SK-MEL-5 (cell line): ENCODE results near the gene VMP1. TPM values are rescaled to one million over a fixed set of nuclear protein-coding genes. Genes with fewer than 3 reads are reported as not detected.
A peak's percentile ranks its signal among the peaks of the same experiment; 100 is the strongest.
"Not testable (repeated sequence)": the region's sequence is repeated elsewhere in the genome, so short reads cannot be mapped to it uniquely, and the experiment has no call there.

ENCODE experiments used
- DNase-seq: peaks from one replicate; pipeline ENCODE4 v3.0.0-alpha.2; 2016; ENCODE audit warnings: low read depth, low spot score
- in situ Hi-C: cut with HindIII; loops from 2 replicates; pipeline ENCODE4 v1.10.0; 2016; ENCODE audit warnings: low sequenced_read_pairs, high pct_unique_total_duplicates, low pct_unique_long_range_greater_than_20kb
- total RNA-seq: library from RNA; depleted of rRNA; stranded (reverse); fragments of >200 nt; shearing (Covaris generic); gene quantifications from 2 replicates; pipeline ENCODE4 v1.2.3, GENCODE V29; 2014

VMP1 gene
- total RNA-seq, 1 experiment from 2014 or later = 568 TPM

GRCh38 chr17:59743842-59744241 lies 36.4 kb downstream of the VMP1 start:
- no peak for DNase-seq
- in situ Hi-C loops = loop anchor here (10.0 to 25.0 kb wide), 2 partner anchors 131 to 293 kb away; no protein-coding TSS in a partner anchor

- in situ Hi-C loops = loop anchor here (10.0 to 25.0 kb wide), 2 partner anchors 130 to 292 kb away; no protein-coding TSS in a partner anchor
- DNase-seq = no peak
Measured at GRCh38 chr17:59745040-59745439, 37.6 kb downstream of the VMP1 start.

- in situ Hi-C loops = loop anchor here (10.0 to 25.0 kb wide), 2 partner anchors 128 to 290 kb away; no protein-coding TSS in a partner anchor
- peak; percentile 84 for DNase-seq
Measured at GRCh38 chr17:59746849-59747445, 39.5 kb downstream of the VMP1 start.

GRCh38 chr17:59748591-59748990 lies 41.1 kb downstream of the VMP1 start:
- DNase-seq = no peak
- in situ Hi-C loops = loop anchor here (10.0 to 25.0 kb wide), 2 partner anchors 126 to 289 kb away; no protein-coding TSS in a partner anchor

DNA sequence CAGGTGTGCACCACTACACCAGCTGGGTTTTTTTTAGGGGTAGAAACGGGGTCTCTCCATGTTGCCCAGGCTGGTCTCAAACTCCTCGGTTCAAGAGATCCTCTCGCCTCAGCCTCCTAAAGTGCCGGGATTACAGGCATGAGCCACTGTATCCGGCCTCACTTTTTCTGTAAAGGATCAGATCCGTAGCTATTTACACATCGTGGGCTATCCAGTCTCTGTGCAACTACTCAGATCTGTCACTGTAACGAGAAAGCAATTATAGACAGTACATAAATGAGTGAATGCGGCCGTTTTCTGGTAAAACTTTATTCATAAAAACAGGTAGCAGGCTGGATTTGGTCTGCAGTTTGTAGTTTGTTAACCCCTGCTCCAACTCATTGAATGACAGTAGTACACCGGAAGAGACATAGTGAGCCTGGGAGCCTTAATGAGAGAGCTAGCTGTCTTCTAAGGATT lies 44.5 kb downstream of the VMP1 start:
- DNase-seq = no peak
- in situ Hi-C loops = no loop called here

GRCh38 chr17:59752446-59752845 lies 45.0 kb downstream of the VMP1 start:
- DNase-seq = no peak

GRCh38 chr17:59752922-59753321 lies 45.5 kb downstream of the VMP1 start:
- in situ Hi-C loops = no loop called here
- DNase-seq = no peak

More at GRCh38 chr17:59752446-59752845, 45.0 kb downstream of the VMP1 start:
- in situ Hi-C loops = no loop called here

- DNase-seq = peak; percentile 97
- in situ Hi-C loops = no loop called here
Measured at GRCh38 chr17:59753522-59754467, 46.3 kb downstream of the VMP1 start.

DNA sequence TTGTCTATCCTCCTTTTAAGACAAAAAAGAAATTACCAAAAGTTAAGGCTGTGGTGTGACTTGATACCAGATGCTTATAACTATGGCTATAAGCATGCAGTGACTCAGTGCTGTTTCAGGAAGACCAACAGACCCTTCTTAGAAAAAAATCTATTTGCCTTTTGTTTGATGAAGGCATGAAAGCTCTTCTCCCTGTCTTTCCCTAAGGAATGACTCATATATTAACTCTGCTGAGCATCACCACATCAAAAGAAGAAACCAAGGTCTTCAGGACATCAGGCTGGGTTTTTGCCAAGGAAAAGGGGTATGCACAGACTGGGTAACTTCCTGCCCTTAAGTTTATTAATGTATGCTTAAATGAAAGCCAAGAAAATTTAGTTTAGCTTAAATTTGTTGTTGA lies 47.1 kb downstream of the VMP1 start:
- peak; percentile 99 for DNase-seq
- in situ Hi-C loops = no loop called here

GRCh38 chr17:59755069-59755468 lies 47.6 kb downstream of the VMP1 start:
- DNase-seq, in situ Hi-C loops: not testable (repeated sequence)

- DNase-seq = peak; percentile 61
- in situ Hi-C loops = no loop called here
Measured at GRCh38 chr17:59756236-59756818, 48.9 kb downstream of the VMP1 start.

DNA sequence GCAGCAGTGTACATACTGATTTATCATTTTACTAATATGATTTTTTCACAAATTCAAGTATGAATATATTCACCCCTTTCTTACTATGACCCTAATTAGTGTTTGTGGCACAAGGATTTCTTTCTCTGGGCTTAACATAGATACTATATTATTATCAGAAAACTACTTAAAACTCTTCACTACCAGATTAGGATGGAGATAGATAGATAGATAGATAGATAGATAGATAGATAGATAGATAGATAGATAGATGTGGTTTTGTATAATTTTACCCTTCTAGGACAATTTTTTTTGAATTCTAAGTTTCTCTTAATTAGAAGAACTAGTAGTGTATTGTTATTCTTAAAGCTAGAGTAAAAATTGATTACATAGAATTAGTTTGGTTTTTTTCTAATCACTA lies 49.6 kb downstream of the VMP1 start:
- in situ Hi-C loops = no loop called here
- DNase-seq = no peak

DNA sequence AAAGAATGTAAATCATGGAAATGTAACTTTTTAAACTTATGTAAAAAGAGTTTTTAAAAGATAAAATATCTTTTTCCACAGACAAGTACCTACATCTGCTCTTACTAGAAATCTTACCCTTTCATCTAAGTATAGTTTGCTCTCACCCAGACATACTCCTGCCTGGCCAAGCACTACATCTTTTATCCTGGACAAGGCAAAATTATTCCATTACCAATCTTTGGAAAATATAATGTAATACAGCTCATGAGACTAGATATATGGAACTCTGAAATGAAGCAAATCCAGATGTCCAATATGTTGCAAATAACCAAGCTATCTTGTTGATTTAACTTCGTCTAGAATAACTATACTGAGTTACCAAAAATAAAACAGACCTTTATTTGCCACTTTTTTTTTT lies 50.0 kb downstream of the VMP1 start:
- no peak for DNase-seq
- in situ Hi-C loops = no loop called here

DNA sequence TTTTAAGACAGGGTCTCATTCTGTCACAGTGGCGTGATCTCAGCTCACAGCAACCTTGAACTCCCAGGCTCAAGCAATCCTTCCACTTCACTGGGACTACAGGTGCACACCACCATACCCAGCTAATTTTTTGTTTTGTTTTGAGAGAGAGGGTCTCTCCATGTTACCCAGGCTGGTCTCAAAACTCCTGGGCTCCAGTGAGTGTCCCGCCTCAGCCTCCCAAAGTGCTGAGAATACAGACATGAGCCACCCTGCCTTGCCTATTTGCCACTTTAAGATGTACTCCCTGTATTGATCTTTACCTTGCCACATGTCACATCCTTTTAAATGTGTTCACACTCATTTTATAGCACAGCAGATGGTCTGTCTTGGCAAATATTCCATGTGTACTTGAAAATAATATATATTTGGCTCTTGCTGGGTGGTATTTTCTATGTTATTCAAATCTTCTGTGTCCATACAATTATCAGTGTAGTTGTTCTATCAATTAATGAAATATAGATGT lies 50.5 kb downstream of the VMP1 start:
- in situ Hi-C loops = no loop called here
- no peak for DNase-seq

DNA sequence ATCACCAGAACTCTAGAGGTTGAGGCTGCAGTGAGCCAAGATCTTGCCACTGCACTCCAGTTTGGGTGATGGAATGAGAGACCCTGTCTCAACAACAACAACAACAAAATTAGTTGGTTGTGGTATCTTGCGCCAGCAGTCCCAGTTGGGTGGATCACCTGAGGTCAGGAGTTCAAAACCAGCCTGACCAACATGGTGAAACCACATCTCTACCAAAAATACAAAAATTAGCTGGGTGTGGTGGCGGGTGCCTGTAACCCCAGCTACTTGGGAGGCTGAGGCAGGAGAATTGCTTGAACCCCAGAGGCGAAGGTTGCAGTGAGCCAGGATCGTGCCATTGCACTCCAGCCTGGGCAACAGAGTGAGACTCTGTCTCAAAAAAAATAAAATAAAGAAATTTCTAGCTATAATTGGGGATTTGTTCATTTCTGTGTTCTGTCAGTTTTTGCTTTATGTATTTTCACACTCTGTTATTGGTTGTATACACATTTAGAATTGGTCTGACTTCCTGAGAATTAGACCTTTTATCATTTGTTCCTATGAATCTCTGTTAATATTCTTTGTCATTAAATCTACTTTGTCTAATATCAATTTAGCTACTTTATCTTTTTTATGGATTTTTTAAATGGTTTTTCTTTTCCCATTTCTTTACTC lies 51.7 kb downstream of the VMP1 start:
- DNase-seq, in situ Hi-C loops: not testable (repeated sequence)

DNA sequence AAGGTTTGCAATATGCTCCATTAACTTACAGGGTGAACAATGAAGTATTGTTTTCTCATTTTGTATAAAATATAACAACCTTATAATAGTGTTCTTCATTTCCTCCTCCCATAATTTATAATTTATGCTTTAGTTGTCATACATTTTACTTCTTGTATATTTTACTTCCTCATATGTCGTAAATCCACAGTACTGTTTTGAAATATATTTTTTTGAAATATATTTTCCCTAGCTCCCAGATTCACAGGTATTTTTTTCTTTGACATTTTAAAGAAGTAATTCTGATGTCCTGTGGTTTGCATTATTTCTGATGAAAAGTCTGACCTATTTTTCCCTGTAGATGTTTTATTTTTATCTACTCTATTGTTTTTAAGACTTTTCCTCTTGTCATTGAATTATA lies 52.7 kb downstream of the VMP1 start:
- no peak for DNase-seq
- in situ Hi-C loops = no loop called here

GRCh38 chr17:59761385-59762048 lies 54.1 kb downstream of the VMP1 start:
- in situ Hi-C loops = no loop called here
- peak; percentile 60 for DNase-seq
